SH-SY5Y (cell line): Measurements from ENCODE around the gene STUB1.

Experiments used
- GATA2 ChIP-seq: IDR thresholded peaks from 2 replicates; pipeline ENCODE4 v1.6.1; 2011; ENCODE audit warnings: mild to moderate bottlenecking, low read depth, low read length
- GATA3 ChIP-seq: IDR thresholded peaks from 2 replicates; pipeline ENCODE4 v1.6.1; 2011; ENCODE audit warnings: low read depth, mild to moderate bottlenecking, low read length, moderate library complexity

DNA sequence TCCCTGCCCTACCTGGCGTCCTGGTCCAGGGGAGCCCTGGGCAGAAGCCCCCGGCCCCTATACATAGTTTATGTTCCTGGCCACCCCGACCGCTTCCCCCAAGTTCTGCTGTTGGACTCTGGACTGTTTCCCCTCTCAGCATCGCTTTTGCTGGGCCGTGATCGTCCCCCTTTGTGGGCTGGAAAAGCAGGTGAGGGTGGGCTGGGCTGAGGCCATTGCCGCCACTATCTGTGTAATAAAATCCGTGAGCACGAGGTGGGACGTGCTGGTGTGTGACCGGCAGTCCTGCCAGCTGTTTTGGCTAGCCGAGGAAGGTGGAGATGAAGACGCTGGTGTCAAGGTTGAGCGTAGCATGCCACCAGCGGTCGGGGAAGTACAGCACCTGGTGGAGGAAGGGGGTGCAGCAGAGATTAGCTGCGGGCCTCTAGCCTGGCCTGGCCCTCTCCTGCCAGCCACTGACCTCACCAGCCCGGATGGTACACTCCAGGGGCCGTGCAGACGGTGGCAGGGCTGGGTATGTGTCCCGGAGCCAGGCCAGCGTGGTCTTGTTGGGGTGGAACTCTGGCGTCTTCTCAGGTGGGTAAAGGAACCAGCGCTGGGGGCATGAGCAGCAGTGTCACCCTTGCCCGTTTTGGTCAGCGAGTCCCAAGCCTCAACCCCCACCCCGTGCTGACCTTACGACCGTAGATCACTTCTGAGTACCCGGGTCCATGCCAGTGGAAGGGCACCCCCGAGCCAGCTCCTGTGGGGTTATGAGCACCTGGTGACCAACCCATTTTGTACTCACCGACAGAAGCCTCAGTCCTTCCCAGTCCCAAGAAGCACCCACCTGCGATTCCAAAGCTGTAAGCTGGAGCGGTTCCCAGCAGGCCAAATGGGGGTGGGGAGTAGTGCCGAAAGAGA is 2.5 kb downstream of the STUB1 start:
- no peak for TF ChIP-seq GATA2
- no peak for TF ChIP-seq GATA3
